Skeletal muscle tissue (tissue), 4 donors: Measurements from ENCODE around the gene SLC7A1. TPM values are rescaled to one million over a fixed set of nuclear protein-coding genes. Genes with fewer than 3 reads are reported as not detected.

ENCODE experiments used
- H3K27ac ChIP-seq: one replicate; pipeline ENCODE4 v1.7.0; 2013; ENCODE audit warnings: mild to moderate bottlenecking, low read depth, low read length, inconsistent platforms
- H3K27me3 ChIP-seq, 3 donors: one replicate each; pipeline ENCODE4 v1.7.0; 2013; ENCODE audit warnings: low read length in 3 of 3; ENCODE audit not compliant: control insufficient read depth in 3 of 3, insufficient read depth in 3 of 3
- H3K36me3 ChIP-seq, 3 donors: one replicate each; pipeline ENCODE4 v1.7.0; 2013; ENCODE audit warnings: low read length in 3 of 3; ENCODE audit not compliant: control insufficient read depth in 3 of 3, insufficient read depth in 3 of 3
- H3K4me1 ChIP-seq, 3 donors: one replicate each; pipeline ENCODE4 v1.7.0; 2013; ENCODE audit warnings: low read length in 3 of 3, mild to moderate bottlenecking in 3 of 3; ENCODE audit not compliant: control insufficient read depth in 3 of 3, insufficient read depth in 3 of 3
- H3K4me3 ChIP-seq, 3 donors: one replicate each; pipeline ENCODE4 v1.7.0; 2013; ENCODE audit warnings: low read length in 3 of 3
- H3K9ac ChIP-seq, 3 donors: one replicate each; pipeline ENCODE4 v1.7.0; 2013; ENCODE audit warnings: low read length in 3 of 3, mild to moderate bottlenecking in 3 of 3, moderate library complexity in 2 of 3, low read depth in 1 of 3
- H3K9me3 ChIP-seq, 3 donors: one replicate each; pipeline ENCODE4 v1.7.0; 2013; ENCODE audit warnings: low read length in 3 of 3; ENCODE audit not compliant: control insufficient read depth in 3 of 3
- total RNA-seq: library from RNA; depleted of rRNA; stranded (reverse); fragments of >200 nt; gene quantifications from one replicate; pipeline ENCODE4 v1.2.3, GENCODE V29; 2014
- donor health status: Osteomylitis.

The SLC7A1 gene
- total RNA-seq, 1 donor from 2014 or later: 4.2 TPM

GRCh38 chr13:29587645-29588044, 7.8 kb downstream of the SLC7A1 start:
- Histone ChIP-seq H3K9ac (no peak overlapping the region), H3K36me3 (no peaks in the 10 kb centered on the region), H3K4me3 (no peak overlapping the region), H3K4me1 (peaks cover 0 to 7% (median 0%) of the 10 kb centered on the region in 3 donors), H3K27ac (no peak overlapping the region), H3K27me3 (peaks cover 0 to 2% (median 0%) of the 10 kb centered on the region in 3 donors), H3K9me3 (no peaks in the 10 kb centered on the region)

- Histone ChIP-seq H3K36me3 (no peaks in the 10 kb centered on the region), H3K9ac (no peak overlapping the region), H3K9me3 (no peaks in the 10 kb centered on the region), H3K4me3 (no peak overlapping the region), H3K4me1 (peaks cover 0 to 8% (median 0%) of the 10 kb centered on the region in 3 donors), H3K27me3 (peaks cover 0 to 2% (median 0%) of the 10 kb centered on the region in 3 donors), H3K27ac (no peak overlapping the region)
Observed at GRCh38 chr13:29583073-29583785, 12.3 kb downstream of the SLC7A1 start.

- no peak overlapping the region for H3K27ac ChIP-seq
- H3K9me3 ChIP-seq: no peaks in the 10 kb centered on the region
- H3K4me3 ChIP-seq: no peak overlapping the region
- peaks cover 0 to 2% (median 0%) of the 10 kb centered on the region in 3 donors for H3K27me3 ChIP-seq
- H3K4me1 ChIP-seq: peaks cover 4 to 13% (median 4%) of the 10 kb centered on the region in 3 donors
- H3K36me3 ChIP-seq: no peaks in the 10 kb centered on the region
- no peak overlapping the region for H3K9ac ChIP-seq
Observed at GRCh38 chr13:29582171-29582570, 13.3 kb downstream of the SLC7A1 start.

- H3K36me3 ChIP-seq: no peaks in the 10 kb centered on the region
- peaks cover 0 to 2% (median 0%) of the 10 kb centered on the region in 3 donors for H3K27me3 ChIP-seq
- no peak overlapping the region for H3K4me3 ChIP-seq
- H3K9me3 ChIP-seq: no peaks in the 10 kb centered on the region
- peaks cover 4 to 15% (median 6%) of the 10 kb centered on the region in 3 donors for H3K4me1 ChIP-seq
- H3K27ac ChIP-seq: no peak overlapping the region
- H3K9ac ChIP-seq: no peak overlapping the region
Observed at GRCh38 chr13:29581666-29582065, 13.8 kb downstream of the SLC7A1 start.

- Histone ChIP-seq H3K9ac (no peak overlapping the region), H3K27ac (no peak overlapping the region), H3K27me3 (peaks cover 0 to 2% (median 0%) of the 10 kb centered on the region in 3 donors), H3K4me3 (no peak overlapping the region), H3K36me3 (no peaks in the 10 kb centered on the region), H3K4me1 (peaks cover 4 to 15% (median 6%) of the 10 kb centered on the region in 3 donors), H3K9me3 (no peaks in the 10 kb centered on the region)
Observed at GRCh38 chr13:29579094-29579493, 16.4 kb downstream of the SLC7A1 start.

GRCh38 chr13:29578300-29579085, 17.0 kb downstream of the SLC7A1 start:
- H3K27me3 ChIP-seq: peaks cover 0 to 2% (median 0%) of the 10 kb centered on the region in 3 donors
- H3K36me3 ChIP-seq: no peaks in the 10 kb centered on the region
- H3K27ac ChIP-seq: no peak overlapping the region
- peak overlapping the region in 1 of 3 donors; percentile 16 for H3K9ac ChIP-seq
- H3K4me3 ChIP-seq: no peak overlapping the region
- peaks cover 4 to 15% (median 6%) of the 10 kb centered on the region in 3 donors for H3K4me1 ChIP-seq
- no peaks in the 10 kb centered on the region for H3K9me3 ChIP-seq

- H3K27ac ChIP-seq: no peak overlapping the region
Observed at GRCh38 chr13:29577136-29578051, 18.1 kb downstream of the SLC7A1 start.

GRCh38 chr13:29576581-29576980, 18.9 kb downstream of the SLC7A1 start:
- Histone ChIP-seq H3K4me3 (no peak overlapping the region), H3K9ac (no peak overlapping the region), H3K9me3 (no peaks in the 10 kb centered on the region), H3K27ac (no peak overlapping the region), H3K36me3 (no peaks in the 10 kb centered on the region), H3K4me1 (peaks cover 4 to 18% (median 6%) of the 10 kb centered on the region in 3 donors), H3K27me3 (no peaks in the 10 kb centered on the region)

More at GRCh38 chr13:29577136-29578051, 18.1 kb downstream of the SLC7A1 start:
- H3K4me1 ChIP-seq: peaks cover 4 to 18% (median 6%) of the 10 kb centered on the region in 3 donors
- no peak overlapping the region for H3K9ac ChIP-seq
- no peaks in the 10 kb centered on the region for H3K36me3 ChIP-seq
- H3K27me3 ChIP-seq: no peaks in the 10 kb centered on the region
- H3K9me3 ChIP-seq: no peaks in the 10 kb centered on the region
- H3K4me3 ChIP-seq: no peak overlapping the region

GRCh38 chr13:29575098-29575497, 20.4 kb downstream of the SLC7A1 start:
- H3K36me3 ChIP-seq: no peaks in the 10 kb centered on the region
- no peak overlapping the region for H3K9ac ChIP-seq
- H3K4me3 ChIP-seq: no peak overlapping the region
- H3K9me3 ChIP-seq: no peaks in the 10 kb centered on the region
- H3K27me3 ChIP-seq: no peaks in the 10 kb centered on the region
- H3K27ac ChIP-seq: no peak overlapping the region
- peaks cover 4 to 18% (median 6%) of the 10 kb centered on the region in 3 donors for H3K4me1 ChIP-seq
